Measurements from ENCODE around the gene TMEM128. TPM values are rescaled to one million over a fixed set of nuclear protein-coding genes. Genes with fewer than 3 reads are reported as not detected.

TMEM128 gene
- total RNA-seq, 1 experiment from 2014 or later: 21.5 TPM

- no CpG with 5 or more reads among the region's 4 CpGs for WGBS (ENCODE audit: extremely low coverage, insufficient read length, low lambda C conversion rate)
- Histone ChIP-seq H3K56ac (ENCODE audit: insufficient read length, low read depth, low read length) (no peak overlapping the region), H2BK5ac (ENCODE audit: insufficient read length, low read length) (no peak overlapping the region), H3K18ac (ENCODE audit: insufficient read length, low read depth, low read length) (no peak overlapping the region), H3K9me3 (ENCODE audit: control insufficient read depth, low read depth, low read length) (no peaks in the 10 kb centered on the region), H2BK15ac (ENCODE audit: low read depth, low read length) (no peak overlapping the region), H3K4ac (ENCODE audit: low read depth, low read length) (no peak overlapping the region), H3K27ac (ENCODE audit: insufficient read length, low read depth, low read length) (no peak overlapping the region), H3K79me1 (ENCODE audit: insufficient read depth, low read depth, low read length, poor library complexity, severe bottlenecking) (no peaks in the 10 kb centered on the region), H3K4me2 (ENCODE audit: insufficient read depth, insufficient read length, low read length) (no peak overlapping the region), H3T11ph (ENCODE audit: low read length) (no peak overlapping the region), H2BK12ac (ENCODE audit: insufficient read length, low read depth, low read length) (no peak overlapping the region), H4K5ac (ENCODE audit: insufficient read length, low read depth, low read length) (no peak overlapping the region), H2AK5ac (ENCODE audit: insufficient read length, low read length) (no peak overlapping the region), H3K23me2 (ENCODE audit: insufficient read length, low read depth, low read length, poor library complexity, severe bottlenecking) (no peaks in the 10 kb centered on the region), H2AFZ (ENCODE audit: low read length) (no peak overlapping the region), H4K20me1 (ENCODE audit: control insufficient read depth, insufficient read depth, insufficient read length) (no peaks in the 10 kb centered on the region), H3K27me3 (ENCODE audit: insufficient read depth, low read length) (no peaks in the 10 kb centered on the region), H3K14ac (ENCODE audit: insufficient read depth, low read length) (no peak overlapping the region), H3K9ac (ENCODE audit: extremely low read depth, insufficient read length, low read length) (no peak overlapping the region), H4K8ac (replicated peaks; ENCODE audit: insufficient read length, low read depth, low read length) (no peak overlapping the region), H2BK20ac (ENCODE audit: low read depth, low read length, poor library complexity, severe bottlenecking) (no peak overlapping the region), H3K4me1 (ENCODE audit: insufficient read depth, low read length) (no peaks in the 10 kb centered on the region), H3K79me2 (ENCODE audit: insufficient read depth, low read length) (no peaks in the 10 kb centered on the region), H3K23ac (ENCODE audit: insufficient read length, low read depth, low read length) (no peak overlapping the region), H2BK120ac (ENCODE audit: low read depth, low read length, poor library complexity, severe bottlenecking) (no peak overlapping the region), H4K91ac (ENCODE audit: insufficient read length, low read depth, low read length) (no peak overlapping the region)
- H3K4me1 Mint-ChIP-seq: no peaks in the 10 kb centered on the region
- no peak for TF ChIP-seq CTCF (conservative IDR thresholded peaks at IDR 0.05)
- no peak for DNase-seq
- peaks cover 2% of the 10 kb centered on the region; the same call in 1 of the 2 replicates for H3K27me3 Mint-ChIP-seq (ENCODE audit: low read depth)
- peaks cover 27 to 84% (median 47%) of the 10 kb centered on the region in 3 experiments; a peak in 6 of 7 replicates for H3K36me3 Mint-ChIP-seq (ENCODE audit: insufficient read depth in 1 of 3, low read depth in 3 of 3)
- H3K27ac Mint-ChIP-seq: no peak overlapping the region
- H3K4me3 Mint-ChIP-seq: no peak overlapping the region
- H3K9me3 Mint-ChIP-seq: peaks cover 0 to 2% of the 10 kb centered on the region in 2 experiments; a peak in 1 of 5 replicates
Observed at GRCh38 chr4:4269856-4270255, 21.8 kb upstream of the TMEM128 start.
